HG03571 (cell line): ENCODE results near the gene BRAF.
"Not testable (repeated sequence)": the region's sequence is repeated elsewhere in the genome, so short reads cannot be mapped to it uniquely, and the experiment has no call there.

Experiments used
- ATAC-seq: cut with Tn5 transposase; IDR thresholded peaks from one replicate; pipeline ENCODE4 v1.9.1; 2021; ENCODE audit not compliant: unreplicated experiment

BRAF gene

GRCh38 chr7:140924821-140925421 is at the start of gene BRAF:
Gene BRAF, minus strand, starts transcription at chr7:140924929. Its CDS starts 226 bp downstream, at chr7:140924703.
- ATAC-seq: peak; percentile 35

- ATAC-seq: no peak
Observed at GRCh38 chr7:140972876-140973829, 48.4 kb upstream of the BRAF start.

DNA sequence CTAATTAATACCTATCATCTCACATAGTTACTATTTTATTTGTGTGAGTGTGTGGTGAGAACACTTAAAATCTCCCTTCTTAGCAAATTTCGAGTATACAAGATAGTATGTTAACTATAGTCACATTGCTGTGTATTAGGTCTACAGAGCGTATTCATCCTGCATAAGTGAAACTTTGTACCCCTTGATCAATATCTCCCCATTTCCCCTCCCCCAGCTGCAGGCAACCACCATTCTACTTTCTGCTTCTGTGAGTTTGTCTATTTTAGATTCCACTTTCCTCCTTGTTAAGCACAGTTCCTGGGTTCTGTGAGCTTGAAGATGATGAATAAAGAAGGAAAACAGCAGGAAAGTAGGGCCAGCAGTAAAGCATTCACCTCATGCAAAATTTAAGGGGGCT is 47.6 kb upstream of the BRAF start:
- ATAC-seq: no peak

DNA sequence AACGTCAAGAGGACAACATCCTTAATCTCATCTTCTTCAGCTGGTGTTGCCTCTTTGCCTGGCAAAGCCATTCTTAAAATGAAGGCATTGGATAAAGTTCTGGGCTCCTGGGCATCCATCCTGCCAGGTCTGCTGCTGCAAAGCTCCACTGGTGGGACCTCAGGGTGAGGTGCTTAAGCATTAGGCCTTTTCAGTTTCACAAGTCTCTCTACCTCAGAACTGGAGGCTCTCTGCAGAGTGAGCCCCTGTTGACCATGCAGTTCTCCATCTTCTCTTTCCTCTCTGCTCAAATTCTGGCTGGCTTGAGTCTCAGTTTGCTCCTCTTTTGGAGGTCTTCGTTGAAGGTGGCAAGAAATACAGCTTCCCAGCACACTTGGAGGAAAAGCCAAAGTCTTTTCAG is 42.7 kb upstream of the BRAF start:
- ATAC-seq: no peak

DNA sequence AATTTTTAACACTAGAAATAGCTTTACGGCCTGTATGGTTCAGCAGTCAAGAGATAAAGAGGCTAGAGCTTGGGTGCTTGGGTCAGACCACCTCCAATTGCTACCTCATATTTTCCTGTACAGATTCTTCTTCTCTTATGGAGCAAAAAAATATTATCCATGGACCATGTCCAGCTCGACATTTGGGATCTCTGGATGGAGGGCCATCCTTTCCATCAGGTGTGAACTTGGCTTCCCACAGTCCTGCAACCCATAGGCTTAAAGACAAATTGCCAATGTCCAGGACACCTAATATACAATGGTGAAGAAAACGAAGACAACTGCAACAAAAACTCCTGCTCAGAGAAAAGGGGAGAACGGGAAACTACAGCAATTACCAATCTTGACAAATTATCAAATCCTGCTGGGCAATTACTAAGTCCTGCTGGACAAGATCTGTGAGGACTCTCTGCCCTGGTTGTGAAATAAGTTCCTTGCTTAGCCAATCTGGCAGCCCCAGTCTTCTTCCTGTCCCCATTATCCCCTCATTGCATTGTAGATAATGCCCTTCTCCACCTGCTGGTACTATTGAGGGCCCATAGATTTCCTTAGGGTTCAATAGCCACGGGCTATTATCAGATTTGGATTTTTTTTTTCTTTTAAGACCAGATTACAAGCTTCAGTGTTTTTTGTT is 42.0 kb upstream of the BRAF start:
- no peak for ATAC-seq

DNA sequence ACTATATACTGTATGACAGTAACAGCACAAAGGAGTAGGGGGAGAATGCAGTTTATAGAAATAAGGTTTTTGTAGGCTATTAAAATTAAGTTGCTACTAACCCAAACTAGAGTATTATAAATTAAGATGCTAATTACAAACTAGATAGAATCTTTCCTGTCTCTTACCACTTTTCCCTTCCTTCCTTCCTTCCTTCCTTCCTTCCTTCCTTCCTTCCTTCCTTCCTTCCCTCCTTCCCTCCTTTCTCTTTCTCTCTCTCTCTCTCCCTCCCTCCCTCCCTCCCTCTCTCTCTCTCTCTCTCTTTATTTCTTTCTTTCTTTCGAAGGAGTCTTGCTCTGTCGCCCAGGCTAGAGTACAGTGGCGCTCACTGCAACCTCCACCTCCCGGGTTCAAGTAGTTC is 36.4 kb upstream of the BRAF start:
- ATAC-seq: no peak

DNA sequence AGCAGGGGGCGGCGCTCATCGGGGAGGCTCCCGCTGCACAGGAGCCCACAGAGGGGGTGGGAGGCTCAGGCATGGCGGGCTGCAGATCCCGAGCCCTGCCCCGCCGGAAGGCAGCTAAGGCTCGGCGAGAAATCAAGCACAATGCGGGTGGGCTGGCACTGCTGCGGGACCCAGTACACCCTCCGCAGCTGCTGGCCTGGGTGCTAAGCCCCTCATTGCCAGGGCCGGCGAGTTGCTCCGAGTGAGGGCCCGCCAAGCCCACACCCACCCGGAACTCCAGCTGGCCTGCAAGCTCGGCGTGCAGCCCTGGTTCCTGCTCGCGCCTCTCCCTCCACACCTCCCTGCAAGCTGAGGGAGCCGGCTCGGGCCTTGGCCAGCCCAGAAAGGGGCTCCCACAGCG is 32.3 kb upstream of the BRAF start:
- ATAC-seq: not testable (repeated sequence)

GRCh38 chr7:140945940-140946339 is 21.2 kb upstream of the BRAF start:
- no peak for ATAC-seq

GRCh38 chr7:140942242-140942641 is 17.5 kb upstream of the BRAF start:
- not testable (repeated sequence) for ATAC-seq

DNA sequence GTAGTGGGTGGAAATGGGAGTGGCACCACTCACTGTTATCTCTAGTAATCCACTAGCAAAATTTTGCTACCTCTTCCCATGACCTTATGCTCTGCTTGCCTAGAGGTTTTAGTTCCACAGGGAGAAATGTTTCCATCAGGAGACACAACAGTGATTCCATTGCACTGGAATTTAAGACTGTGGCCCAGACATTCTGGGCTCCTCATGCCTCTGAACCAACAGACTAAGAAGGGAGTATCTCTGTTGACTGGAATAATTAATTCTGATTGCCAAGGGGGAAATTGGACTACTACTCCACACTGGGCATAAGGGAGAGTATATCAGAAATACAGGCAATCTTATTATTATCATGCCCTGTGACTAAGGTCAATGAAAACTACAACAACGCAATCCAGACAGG is 16.2 kb upstream of the BRAF start:
- ATAC-seq: no peak

DNA sequence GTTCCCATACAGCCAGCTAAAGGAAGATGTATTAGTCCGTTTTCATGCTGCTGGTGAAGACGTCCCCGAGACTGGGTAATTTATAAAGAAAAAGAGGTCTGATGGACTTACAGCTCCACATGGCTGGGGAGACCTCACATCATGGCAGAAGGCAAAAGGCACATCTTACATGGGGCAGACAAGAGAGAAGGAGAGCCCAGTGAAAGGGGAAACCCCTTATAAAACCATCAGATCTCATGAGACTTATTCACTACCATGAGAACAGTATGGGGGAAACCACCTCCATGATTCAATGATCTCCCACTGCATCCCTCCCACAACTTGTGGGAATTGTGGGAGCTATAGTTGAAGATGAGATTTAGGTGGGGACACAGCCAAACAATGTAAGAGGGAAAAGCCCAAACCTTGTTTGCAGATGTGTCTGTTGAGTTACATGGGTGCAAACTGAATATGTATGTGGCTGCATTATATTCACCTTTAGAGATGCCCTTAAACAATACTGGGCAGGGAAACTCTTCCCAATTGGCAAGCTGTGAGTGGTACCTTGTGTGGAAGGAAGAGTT is 13.1 kb upstream of the BRAF start:
- ATAC-seq: no peak

- ATAC-seq: no peak
Observed at GRCh38 chr7:140928491-140929309, 4.0 kb upstream of the BRAF start.

- ATAC-seq: not testable (repeated sequence)
Observed at GRCh38 chr7:140927945-140928344, 3.2 kb upstream of the BRAF start.

- no peak for ATAC-seq
Observed at GRCh38 chr7:140927351-140927750, 2.6 kb upstream of the BRAF start.

GRCh38 chr7:140926021-140926817 is 1.5 kb upstream of the BRAF start:
- ATAC-seq: no peak

DNA sequence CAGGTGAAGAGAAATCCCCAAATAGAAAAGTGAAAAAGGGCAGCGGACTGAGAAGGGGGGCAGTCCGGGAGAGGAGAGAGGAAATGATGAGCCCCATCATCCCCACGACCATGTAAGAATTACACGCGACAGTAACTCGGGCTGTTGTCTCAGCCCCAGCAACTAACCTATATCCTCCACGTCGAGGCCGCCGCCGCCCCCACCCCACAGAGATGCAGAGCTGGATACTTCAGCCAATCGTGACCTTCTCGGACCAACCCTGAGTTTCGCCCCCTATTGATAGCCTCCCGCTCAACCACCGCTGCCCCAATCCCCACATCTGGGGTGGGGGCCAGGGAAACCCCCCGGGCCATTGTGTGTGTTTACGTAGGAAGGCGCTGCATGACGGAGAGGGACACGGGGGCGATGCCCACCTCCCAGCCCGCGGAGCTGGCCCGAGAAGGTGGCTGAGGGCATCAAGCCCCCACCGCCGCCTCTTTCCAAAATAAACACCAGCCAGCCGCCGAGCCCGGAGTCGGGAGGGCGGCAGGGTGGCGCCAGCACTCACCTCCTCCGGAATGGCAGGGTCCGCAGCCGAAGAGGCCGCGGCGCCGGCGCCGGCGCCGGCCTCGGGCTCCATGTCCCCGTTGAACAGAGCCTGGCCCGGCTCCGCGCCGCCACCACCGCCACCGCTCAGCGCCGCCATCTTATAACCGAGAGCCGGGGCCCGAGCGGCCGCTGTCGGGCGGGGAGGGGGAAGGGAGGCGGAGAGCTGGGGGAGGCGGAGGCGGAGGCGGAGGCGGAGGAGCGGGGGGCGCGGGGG is 509 bp downstream of the BRAF start:
- peak; percentile 84 for ATAC-seq

DNA sequence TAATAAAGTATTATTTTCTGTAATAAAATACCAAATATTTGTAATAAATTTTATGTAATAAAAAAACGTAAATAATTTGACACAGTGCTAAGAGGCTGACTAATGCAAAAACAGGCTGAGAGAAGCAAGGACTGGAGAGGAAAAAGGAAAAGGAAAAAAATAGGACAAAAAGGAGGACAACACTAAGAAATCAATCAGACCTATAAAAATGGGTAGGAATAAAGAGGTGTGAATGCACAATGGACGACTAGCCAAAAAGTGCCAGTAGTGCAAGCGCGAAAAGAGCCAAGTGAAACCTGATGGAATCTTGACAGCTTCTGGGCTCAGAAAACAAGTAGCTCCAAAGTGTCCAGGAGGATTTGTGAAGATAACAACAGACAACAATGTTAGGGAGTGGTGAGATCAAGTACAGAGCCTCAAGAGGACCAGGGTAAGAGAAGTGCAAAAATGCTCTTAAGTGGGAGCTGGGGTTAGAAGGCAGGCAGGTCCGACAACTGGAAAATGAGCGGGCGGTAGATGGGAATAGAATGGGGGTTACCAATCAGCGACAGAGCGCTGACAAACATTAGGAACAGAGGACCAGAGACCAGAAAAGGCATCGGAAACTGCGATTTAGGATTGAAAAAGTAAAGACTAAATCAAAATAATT is 1.2 kb downstream of the BRAF start:
- peak; percentile 4 for ATAC-seq

GRCh38 chr7:140922741-140923345 is 1.9 kb downstream of the BRAF start:
- no peak for ATAC-seq
